HG03025 (cell line): ENCODE measurements around the gene DOCK4.
A peak's percentile ranks its signal among the peaks of the same experiment; 100 is the strongest.

Experiments used
- ATAC-seq: cut with Tn5 transposase; IDR thresholded peaks from one replicate; pipeline ENCODE4 v1.9.1; 2021; ENCODE audit warnings: mild to moderate bottlenecking, moderate library complexity; ENCODE audit not compliant: unreplicated experiment, low FRiP score

Gene DOCK4

DNA sequence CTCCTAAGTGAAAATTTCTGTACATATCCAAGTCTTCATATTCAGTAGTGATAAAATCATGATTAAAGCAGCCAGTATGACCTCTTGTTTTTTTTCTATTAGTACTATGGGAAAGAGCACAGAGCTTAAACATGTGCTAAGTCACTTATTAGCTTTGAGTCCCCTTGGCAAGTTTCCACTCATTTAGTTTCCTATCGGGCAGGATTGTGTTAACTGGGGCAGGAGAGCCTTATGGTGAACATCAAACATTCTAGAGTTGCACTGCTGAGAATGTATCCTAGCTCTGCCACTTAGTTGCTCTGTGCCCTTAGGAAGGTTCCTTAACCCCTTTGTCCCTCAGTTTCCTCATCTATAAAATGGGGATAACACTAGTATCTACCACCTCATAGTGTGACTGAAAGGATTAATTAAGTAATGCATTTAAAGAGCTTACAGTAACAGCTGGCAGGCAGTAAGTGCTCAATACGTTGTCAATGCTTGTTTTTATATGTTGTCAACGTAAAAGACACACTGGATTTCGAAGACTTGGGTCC is 117.6 kb downstream of the DOCK4 start:
- no peak for ATAC-seq

DNA sequence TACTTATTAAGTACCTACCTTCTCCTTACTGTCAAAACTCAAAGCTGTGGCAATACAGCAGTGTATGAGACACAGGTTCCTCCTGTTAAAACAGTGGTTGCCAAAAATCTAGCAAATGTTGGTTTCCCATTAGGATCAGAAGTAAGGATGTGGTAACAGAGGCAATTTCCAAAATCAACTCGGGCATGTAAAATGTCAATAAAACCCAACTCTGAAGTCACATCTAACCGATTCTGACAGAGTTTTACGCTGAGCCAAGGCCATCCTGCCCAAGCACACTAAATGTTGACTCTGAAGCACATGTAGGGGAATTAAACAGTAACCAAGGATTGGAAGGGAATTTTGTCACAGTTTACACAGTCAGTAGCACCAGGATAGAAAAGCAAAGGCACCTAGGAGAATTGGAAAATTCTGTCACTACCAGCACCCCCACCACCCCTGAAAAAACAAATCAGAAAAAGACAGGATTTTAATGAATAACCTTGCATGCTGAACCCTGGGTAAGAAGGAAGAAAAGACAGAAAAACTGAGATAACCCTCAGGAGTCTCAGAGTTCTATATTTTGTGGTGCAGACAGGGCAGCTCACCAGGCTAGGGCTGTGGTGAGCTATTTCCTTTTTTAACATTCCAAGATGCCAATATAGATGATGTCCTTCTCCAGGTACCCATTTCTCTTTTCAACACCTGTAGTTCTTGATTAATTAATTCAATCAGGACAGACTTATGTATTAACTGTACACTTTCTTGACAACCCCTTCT is 119.5 kb downstream of the DOCK4 start:
- ATAC-seq: no peak

DNA sequence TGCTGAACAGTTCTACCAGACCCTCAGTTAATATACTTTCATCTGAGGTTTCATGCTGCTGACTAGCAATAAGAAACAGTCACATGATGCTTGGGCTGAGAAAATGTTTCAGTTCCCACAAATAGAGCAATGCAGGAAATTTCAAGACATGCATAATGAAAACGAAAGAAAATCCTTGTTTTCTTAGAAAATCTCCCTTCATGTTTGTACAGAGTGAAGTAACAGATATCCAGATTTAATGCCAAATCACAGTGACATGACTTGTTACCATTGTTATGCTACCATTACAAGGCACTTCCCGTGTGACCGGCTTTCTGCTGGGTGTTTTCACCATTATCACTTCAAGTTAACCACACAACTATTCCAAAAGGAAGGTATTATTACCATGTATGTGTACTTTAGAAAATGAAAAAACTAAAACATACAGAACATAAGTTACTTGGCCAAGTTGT is 121.7 kb downstream of the DOCK4 start:
- peak; percentile 57 for ATAC-seq

DNA sequence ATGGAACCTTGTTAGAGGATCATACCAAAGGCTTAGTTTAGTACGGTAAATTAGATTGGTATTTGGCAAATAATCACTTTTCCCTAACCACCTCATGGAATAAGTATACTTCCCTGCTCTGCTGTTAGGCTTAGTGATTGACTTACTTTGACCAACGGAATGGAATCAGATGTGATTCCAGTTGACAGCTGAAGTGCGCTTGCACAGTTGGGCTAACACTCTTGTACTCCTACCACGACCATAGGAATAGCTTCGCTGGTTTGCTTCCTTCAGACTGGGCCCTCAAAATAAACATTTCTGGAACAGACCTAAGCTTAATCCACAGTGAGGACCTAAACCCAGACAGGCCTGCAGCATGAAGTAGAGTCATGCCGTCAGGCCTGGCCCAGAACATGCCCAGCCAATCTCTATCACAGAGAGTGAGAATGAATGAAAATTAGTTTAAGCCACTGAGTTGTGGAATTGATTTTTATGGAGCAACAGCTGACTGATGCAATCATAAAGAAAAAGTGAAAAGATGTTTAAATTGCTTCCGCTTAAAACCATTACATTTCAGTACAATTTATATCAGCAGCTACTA is 122.3 kb downstream of the DOCK4 start:
- no peak for ATAC-seq

DNA sequence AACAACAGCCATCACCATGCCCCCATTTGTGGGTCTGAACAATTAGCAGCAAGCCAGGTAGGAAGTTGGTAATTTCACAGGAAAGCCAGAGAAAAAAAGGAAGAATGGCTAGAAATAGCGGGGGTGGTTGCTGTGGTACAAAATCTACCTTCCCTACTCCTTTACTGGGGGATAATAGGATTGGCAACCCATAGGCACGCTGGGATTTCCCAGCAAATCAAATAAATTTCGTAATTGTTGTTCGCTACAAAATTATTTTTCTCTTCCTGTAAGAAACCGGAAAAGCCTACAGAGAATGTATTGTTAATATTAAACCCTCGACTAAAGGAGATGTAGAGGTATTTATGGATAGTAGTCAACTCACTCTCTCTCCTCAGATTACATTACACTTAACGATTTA is 123.9 kb downstream of the DOCK4 start:
- ATAC-seq: no peak

DNA sequence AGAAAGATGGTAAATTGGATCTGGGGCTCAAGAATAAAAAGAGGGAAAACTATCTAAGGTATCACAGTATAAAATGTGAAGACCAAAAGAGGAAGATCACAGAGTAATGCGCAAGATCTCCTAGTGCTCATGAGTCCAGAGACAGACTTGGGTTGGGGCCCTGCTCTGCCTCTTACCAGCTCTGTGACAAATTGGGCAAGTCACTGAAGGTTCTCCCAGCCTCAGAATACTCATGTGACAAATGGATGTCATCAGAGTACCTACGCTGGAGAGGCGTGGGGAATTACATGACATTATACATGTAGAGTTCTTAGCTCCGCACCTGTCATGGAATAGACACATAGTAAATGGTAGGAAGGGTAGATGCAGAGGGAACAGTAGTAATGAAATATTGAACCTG is 124.4 kb downstream of the DOCK4 start:
- ATAC-seq: no peak

DNA sequence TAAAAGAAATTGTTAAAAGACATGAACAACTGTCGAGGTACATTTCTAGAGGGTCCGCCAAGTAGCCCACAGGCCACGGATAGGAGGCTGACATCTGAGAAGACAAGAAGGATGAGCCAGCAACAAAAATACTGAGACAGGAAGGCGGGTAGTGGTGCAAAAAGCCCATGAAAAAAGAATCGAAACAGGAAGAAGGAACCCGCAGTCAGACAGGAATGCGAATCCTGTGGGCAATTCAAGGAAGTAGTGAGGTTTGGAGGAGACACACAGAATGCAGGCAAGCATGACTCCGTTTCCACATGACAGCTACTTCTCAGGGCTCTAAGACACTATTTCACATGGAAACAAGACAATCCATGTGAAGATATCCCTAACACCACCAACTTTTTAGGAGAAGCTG is 125.2 kb downstream of the DOCK4 start:
- peak; percentile 42 for ATAC-seq

DNA sequence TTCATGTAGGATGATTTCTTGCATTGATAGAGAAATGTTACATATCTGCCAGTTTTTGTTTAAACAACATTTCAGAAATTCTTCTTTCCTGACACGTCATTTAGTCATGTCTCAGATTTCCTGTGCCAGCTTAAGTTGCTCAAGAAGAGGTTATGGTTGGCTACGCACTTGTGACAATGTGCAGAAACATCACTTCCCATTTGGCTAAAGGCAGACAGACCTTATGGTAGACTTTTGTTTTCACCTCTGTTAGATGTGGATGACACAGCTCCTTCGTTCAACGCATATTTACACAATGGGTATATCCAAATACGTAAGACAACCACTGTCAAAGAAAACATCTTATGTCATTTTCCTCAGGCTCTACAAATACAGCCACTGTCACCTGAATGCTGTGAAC is 125.8 kb downstream of the DOCK4 start:
- no peak for ATAC-seq

DNA sequence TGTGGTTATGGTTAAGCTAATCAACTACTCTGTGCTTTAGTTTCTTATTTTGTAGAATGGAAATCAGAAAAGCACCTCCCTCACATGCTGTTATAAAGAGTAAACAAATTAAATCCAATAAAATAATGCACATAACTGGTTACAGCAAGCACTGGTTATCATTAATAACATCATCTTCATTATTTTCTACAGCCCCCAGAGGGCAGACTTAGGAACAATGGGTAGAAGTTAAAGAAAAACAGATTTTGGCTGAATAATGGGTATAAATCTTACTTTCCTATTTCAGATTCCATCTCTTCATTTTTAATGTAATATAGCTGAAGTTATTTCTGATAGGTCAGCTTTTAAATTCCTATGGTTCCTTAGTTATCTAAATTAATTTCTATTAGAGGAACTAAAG is 126.5 kb downstream of the DOCK4 start:
- no peak for ATAC-seq

DNA sequence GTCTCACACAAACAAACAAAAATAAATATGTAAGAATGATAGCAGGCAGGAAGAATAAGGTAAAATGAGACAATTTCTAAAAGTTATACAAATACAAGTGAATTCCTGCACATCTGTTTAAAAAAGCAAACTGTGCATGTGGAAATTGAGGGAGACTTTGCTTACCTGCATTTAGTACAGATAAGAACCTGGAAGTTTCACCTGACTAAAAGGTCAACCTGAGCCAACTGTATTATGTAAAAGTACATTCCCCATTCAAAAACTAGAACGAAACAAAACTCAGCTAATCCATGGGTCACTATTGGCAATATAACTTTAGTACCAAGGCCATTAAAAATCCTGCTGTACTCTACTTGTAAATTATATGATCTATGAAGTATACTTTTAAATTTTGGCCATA is 127.1 kb downstream of the DOCK4 start:
- no peak for ATAC-seq

DNA sequence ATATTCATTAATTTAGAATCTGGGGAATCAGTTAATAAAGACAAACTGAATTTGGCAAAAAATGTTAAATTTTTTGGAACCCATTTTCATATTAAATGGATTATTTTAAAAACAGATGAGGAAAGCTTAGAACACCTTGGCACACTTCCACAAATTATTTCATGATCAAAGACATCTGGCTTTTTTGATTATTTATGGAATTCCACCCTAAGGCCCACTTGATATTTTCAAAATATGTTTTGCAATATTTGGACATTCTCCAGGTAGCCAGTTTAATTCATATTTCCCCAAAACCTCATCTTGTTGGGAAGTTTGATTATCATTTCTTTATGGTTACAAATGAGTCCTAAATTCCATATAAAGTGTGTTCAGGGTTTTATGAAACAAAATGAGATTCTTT is 129.9 kb downstream of the DOCK4 start:
- ATAC-seq: no peak

DNA sequence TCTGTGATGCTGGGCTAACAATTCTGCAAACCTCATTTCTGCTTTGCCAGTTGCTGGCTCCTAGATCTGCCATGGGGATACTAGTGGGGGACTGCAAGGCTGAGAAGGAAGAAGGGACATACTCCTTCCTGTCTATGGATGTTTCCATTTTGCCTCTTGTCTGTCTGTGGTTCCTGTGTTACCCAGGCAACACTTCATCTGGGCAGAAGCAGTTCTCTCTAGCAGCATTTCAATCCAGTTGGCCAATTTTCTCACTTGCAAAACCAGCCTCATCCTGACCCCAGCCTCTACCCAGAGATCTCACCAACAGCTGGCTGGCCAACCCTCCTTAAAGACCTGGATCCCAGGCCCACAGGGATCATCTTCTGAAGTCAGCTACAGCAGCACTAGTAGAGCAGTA is 131.7 kb downstream of the DOCK4 start:
- no peak for ATAC-seq

DNA sequence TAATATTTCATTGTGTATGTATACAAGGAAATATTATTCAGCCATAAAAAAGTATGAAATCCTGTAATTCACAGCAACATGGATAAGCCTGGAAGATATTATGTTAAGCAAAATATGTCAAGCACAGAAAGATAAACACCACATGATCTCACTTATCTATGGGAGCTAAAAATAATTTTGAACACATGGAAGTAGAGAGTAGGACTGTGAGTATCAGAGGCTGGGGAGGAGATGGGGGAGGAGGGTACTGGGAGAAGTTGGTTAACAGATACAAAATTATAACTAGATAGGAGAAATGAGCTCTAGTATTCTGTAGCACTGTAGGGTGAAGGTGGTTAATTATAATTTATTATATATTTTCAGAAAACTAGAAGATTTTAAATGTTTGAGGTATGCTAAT is 132.7 kb downstream of the DOCK4 start:
- no peak for ATAC-seq

DNA sequence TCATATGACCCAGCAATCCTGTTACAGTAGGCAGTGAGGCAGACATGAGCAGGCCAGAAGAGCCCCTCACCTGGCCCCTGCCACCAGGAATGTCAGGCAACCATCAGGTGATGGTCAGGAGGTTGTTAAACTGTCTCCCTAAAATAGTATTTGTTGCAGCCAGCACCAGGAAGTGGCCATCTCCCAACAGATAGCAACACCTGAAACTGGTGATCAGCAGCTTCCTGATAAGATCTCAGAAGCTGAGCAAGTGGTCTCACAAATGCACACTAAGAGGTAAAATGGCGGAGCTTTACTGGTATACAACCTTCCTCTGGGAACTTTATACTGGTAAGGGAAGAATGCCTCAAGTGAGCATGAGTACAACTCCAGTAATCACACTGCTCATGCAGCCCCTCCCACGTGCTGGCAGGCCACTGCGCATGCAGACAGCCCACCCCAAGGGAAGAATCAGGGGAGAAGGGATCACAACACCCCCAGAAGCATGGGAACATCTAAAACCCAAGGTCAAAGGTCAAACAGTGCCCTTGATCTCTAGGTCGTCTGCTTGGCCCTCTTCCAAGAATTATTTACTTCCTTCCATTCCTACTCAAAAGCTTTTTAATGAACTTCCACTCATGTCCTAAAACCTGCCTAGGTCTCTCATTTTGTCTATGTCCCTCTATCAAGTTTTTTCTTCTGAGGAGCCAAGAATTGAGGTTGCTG is 133.5 kb downstream of the DOCK4 start:
- no peak for ATAC-seq

DNA sequence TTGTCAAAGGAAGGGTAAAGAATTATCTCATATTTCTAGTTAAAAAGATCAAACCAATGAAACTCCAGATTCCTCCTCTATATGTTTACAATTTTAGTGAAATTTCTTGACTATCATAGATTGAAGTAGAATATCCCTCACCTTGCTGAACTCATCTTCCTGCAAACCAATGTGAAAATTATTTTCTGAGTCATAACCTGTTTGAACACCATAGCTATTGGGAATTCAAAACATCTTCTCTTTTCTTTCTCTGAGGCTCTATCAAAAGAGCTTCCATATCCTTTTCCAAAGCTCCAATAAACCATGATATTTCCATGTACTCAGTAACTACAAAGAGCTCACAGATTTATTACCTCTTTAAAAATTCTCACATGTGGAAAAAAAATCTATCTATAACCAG is 134.3 kb downstream of the DOCK4 start:
- no peak for ATAC-seq

DNA sequence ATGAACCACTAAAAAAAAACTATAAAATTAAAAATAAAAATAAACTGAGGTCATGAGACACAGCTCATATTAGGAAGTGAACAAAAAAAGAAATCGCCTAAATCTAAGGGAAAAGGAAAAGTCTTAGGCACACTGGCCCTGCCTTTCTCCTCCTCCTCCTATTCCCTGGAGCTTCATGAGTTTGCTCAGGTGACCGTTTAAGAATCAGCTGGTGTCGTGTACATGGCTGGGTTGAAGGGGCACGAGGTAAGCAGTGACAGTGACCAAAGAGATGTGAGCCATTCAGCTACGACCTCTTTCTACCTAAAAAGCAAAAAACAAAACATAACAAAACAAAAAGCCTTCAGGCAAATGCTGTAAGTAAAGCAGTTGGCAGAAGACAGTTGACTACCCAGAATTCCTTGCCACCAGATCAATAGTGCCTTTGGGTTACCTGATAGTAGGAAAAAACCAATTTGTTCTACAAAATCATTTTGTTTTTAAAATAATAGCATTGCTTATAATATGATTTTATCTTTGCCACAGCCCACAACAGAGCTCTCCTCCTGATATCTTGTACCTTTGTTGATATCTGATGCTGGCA is 135.4 kb downstream of the DOCK4 start:
- ATAC-seq: no peak

DNA sequence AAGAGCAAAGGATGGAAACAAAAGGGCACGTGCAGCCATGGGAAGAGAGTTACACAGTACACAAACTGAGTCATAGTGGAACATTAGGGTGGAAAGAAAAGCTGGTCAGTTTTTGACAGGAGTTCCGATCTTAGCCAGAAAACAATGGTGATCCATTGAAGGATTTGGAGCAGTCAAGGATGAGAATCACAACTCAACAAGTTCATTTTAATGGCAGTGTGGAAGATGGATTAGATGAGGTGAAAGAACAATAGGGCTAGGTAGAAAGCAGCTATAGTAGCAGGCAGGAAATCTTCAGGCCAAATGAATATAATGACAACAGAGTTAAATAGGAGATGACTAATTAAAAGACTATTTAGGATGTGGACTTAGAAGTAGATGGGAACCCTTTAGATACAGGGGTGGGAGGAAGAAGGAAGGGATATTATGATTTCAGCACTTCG is 136.3 kb downstream of the DOCK4 start:
- ATAC-seq: no peak

DNA sequence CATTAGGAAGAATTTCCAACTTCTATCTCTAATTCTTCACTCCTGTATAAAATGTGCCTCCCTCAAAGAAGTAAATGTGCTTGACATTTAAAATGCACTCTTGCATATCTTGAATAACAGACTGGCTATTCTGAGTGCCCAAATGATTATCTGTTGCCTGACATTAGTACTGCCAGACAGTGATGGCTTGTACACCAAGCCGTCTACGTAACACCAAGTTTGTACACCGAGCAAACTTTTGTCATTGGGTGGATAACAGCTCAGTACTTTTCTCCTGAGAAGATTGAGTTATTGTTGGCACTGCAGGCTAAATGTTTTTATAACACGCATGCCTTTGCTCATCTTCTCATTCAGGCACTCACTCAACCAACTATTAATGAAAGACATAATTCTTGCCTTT is 137.2 kb downstream of the DOCK4 start:
- ATAC-seq: no peak

DNA sequence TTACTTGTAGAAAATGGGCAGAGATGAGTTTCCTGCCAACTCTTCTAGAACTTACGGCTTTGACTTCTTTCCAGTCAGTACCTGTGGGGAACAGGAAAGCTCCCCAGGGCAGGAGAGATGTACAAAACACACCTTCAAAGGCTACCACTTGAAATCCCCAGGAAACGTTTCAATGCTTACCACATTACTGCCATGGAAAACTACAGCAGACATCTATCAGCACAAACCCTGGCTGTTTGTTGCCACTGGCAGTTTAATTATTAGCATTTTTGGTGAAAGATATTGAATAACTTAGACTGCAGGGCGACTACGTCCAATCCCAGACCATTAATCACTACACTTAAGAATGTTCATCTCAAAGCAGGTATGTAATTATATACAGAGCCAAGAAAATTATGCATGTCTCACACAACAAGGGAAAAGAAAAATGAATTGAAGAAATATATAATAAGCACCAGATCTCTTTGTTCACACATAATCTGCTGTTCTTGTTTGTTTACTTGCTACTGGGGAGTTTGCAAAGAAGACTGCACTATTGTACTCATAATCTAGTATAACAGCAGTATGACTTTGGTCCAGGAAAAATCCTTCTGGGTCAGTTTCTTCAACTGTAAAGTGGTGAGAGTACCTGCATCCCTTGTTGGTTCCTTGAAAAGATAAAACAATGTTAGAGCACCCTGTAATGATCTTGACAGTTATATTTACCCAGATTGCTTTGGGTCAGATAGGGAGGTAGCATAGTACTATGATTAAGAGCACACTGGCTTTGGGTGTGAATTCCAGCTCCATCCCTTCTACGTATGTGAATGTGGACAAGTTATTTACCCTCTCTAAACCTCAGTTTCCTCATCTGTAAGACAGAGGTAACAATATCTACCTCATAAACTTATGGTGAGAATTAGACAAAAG is 138.3 kb downstream of the DOCK4 start:
- ATAC-seq: no peak

DNA sequence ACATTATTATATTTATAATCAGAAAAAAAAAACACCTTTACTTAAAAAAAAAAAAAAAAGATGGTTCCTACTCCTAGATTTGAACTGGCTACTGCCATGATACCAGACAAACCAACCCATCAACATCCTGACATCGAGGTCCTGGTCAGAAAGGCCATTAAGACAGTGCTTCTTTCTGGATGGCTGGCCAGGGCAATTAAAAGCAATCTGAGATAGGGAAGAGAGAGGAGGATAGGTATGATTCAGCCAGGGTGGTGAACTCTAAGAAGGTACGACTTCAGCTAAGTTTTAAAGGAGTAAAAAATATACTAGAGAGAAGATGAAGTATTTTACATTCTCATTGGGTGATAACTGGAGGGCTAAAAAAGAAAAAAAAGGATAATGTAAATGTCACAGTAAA is 139.0 kb downstream of the DOCK4 start:
- no peak for ATAC-seq
